NT2/D1 (cell line): ENCODE data around the gene OR4B1.

Experiments
- DNase-seq: peaks from one replicate; pipeline ENCODE4 v3.0.0-alpha.2; 2011; ENCODE audit warnings: low read depth, low spot score
- H3K27me3 ChIP-seq: 2 replicates; pipeline ENCODE4 v1.6.0; 2011; ENCODE audit warnings: mild to moderate bottlenecking; ENCODE audit not compliant: insufficient read length, insufficient read depth
- H3K36me3 ChIP-seq: 2 replicates; pipeline ENCODE4 v1.6.1; 2011; ENCODE audit warnings: mild to moderate bottlenecking, low read length, mixed read lengths; ENCODE audit not compliant: insufficient read depth, insufficient read length
- H3K4me1 ChIP-seq: 2 replicates; pipeline ENCODE4 v1.5.1; 2011; ENCODE audit not compliant: insufficient read depth, insufficient read length
- H3K4me3 ChIP-seq: 2 replicates; pipeline ENCODE4 v1.5.1; 2011; ENCODE audit warnings: low read depth; ENCODE audit not compliant: insufficient read length
- H3K9ac ChIP-seq: 2 replicates; pipeline ENCODE4 v1.6.0; 2011; ENCODE audit warnings: low read depth; ENCODE audit not compliant: insufficient read length
- H3K9me3 ChIP-seq: 2 replicates; pipeline ENCODE4 v1.5.1; 2011; ENCODE audit warnings: mild to moderate bottlenecking, low read length; ENCODE audit not compliant: insufficient read depth
- SUZ12 ChIP-seq: IDR thresholded peaks from 2 replicates; pipeline ENCODE4 v1.6.1; 2011; ENCODE audit not compliant: insufficient read length, insufficient read depth; ENCODE audit errors: extremely low read depth
- YY1 ChIP-seq: IDR thresholded peaks from 2 replicates; pipeline ENCODE4 v1.6.1; 2011; ENCODE audit not compliant: insufficient read length, insufficient read depth
- ZNF274 ChIP-seq: IDR thresholded peaks from 2 replicates; pipeline ENCODE4 v1.6.1; 2011; ENCODE audit warnings: mild to moderate bottlenecking, low read depth, low read length

The OR4B1 gene

GRCh38 chr11:48216510-48216909 lies at the start of gene OR4B1:
Gene OR4B1 (plus strand): TSS chr11:48216810. CDS start chr11:48216810, 0 bp downstream.
- Histone ChIP-seq H3K9ac (no peak within 1 kb of the TSS), H3K27me3 (no peaks in the 10 kb centered on the region), H3K4me3 (no peak within 1 kb of the TSS), H3K36me3 (no peaks in the 10 kb centered on the region), H3K4me1 (no peaks in the 10 kb centered on the region), H3K9me3 (no peaks in the 10 kb centered on the region)
- no peak for DNase-seq
- TF ChIP-seq YY1 (no peak), ZNF274 (no peak), SUZ12 (no peak)

GRCh38 chr11:48167380-48167779 lies 49.2 kb upstream of the OR4B1 start:
- peaks cover 38% of the 10 kb centered on the region for H3K36me3 ChIP-seq
- H3K9me3 ChIP-seq: no peaks in the 10 kb centered on the region
- H3K4me1 ChIP-seq: peaks cover 9% of the 10 kb centered on the region
- no peak overlapping the region for H3K9ac ChIP-seq
- DNase-seq: no peak
- no peak for TF ChIP-seq ZNF274
- no peak for TF ChIP-seq SUZ12
- no peak for TF ChIP-seq YY1
- H3K4me3 ChIP-seq: no peak overlapping the region
- H3K27me3 ChIP-seq: no peaks in the 10 kb centered on the region

- Histone ChIP-seq H3K4me1 (peaks cover 11% of the 10 kb centered on the region), H3K27me3 (no peaks in the 10 kb centered on the region), H3K4me3 (no peak overlapping the region), H3K9me3 (no peaks in the 10 kb centered on the region), H3K36me3 (peaks cover 34% of the 10 kb centered on the region), H3K9ac (no peak overlapping the region)
- DNase-seq: no peak
- TF ChIP-seq YY1 (no peak), SUZ12 (no peak), ZNF274 (no peak)
These were observed 47.8 kb upstream of the OR4B1 start for GRCh38 chr11:48168815-48169214.

GRCh38 chr11:48169259-48169658 lies 47.4 kb upstream of the OR4B1 start:
- Histone ChIP-seq H3K36me3 (peaks cover 30% of the 10 kb centered on the region), H3K4me1 (peaks cover 11% of the 10 kb centered on the region), H3K9me3 (no peaks in the 10 kb centered on the region), H3K9ac (no peak overlapping the region), H3K4me3 (no peak overlapping the region), H3K27me3 (no peaks in the 10 kb centered on the region)
- TF ChIP-seq ZNF274 (no peak), SUZ12 (no peak), YY1 (no peak)
- no peak for DNase-seq

- no peak for TF ChIP-seq YY1
- TF ChIP-seq ZNF274: no peak
- TF ChIP-seq SUZ12: no peak
- Histone ChIP-seq H3K4me1 (peaks cover 11% of the 10 kb centered on the region), H3K27me3 (no peaks in the 10 kb centered on the region), H3K4me3 (no peak overlapping the region), H3K9ac (no peak overlapping the region), H3K36me3 (peaks cover 26% of the 10 kb centered on the region), H3K9me3 (no peaks in the 10 kb centered on the region)
- no peak for DNase-seq
These were observed 46.9 kb upstream of the OR4B1 start for GRCh38 chr11:48169717-48170116.

GRCh38 chr11:48170241-48171233 lies 46.1 kb upstream of the OR4B1 start:
- Histone ChIP-seq H3K4me3 (no peak overlapping the region), H3K9me3 (no peaks in the 10 kb centered on the region), H3K9ac (no peak overlapping the region), H3K36me3 (peaks cover 18% of the 10 kb centered on the region), H3K27me3 (no peaks in the 10 kb centered on the region), H3K4me1 (peaks cover 11% of the 10 kb centered on the region)
- DNase-seq: no peak
- no peak for TF ChIP-seq SUZ12
- no peak for TF ChIP-seq ZNF274
- TF ChIP-seq YY1: no peak
